ENCODE measurements around the gene ARL4D. TPM values are rescaled to one million over a fixed set of nuclear protein-coding genes. Genes with fewer than 3 reads are reported as not detected.
A peak's percentile ranks its signal among the peaks of the same experiment; 100 is the strongest.

Gene ARL4D
- total RNA-seq, 1 donor = 15.1 TPM

DNA sequence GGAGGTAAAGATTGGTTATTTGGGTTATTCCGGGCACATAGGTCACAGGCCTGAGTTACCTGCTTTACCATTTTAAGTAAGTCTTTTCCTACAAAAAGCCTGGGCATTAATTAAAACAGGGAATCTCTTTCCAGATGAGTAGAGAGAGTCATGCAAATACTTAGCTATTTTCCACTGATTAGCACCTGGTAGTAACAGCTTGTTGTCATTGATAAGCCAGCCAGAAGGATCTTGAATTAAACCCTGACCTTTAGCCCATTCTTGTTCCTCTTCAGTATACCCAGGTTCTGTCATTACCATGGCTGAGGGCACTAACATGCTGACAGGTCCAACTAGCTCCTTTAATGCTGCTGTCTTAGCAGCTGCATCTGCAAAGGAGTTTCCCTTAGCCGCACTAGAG lies 44.4 kb upstream of the ARL4D start:
- no peak overlapping the region for H3K4me3 ChIP-seq (ENCODE audit: low read depth, low read length)
- TF ChIP-seq, protein P1, sequence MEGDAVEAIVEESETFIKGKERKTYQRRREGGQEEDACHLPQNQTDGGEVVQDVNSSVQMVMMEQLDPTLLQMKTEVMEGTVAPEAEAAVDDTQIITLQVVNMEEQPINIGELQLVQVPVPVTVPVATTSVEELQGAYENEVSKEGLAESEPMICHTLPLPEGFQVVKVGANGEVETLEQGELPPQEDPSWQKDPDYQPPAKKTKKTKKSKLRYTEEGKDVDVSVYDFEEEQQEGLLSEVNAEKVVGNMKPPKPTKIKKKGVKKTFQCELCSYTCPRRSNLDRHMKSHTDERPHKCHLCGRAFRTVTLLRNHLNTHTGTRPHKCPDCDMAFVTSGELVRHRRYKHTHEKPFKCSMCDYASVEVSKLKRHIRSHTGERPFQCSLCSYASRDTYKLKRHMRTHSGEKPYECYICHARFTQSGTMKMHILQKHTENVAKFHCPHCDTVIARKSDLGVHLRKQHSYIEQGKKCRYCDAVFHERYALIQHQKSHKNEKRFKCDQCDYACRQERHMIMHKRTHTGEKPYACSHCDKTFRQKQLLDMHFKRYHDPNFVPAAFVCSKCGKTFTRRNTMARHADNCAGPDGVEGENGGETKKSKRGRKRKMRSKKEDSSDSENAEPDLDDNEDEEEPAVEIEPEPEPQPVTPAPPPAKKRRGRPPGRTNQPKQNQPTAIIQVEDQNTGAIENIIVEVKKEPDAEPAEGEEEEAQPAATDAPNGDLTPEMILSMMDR (IDR thresholded peaks at IDR 0.05; ENCODE audit: insufficient read depth, low read depth, low read length) = no peak
- DNase-seq (ENCODE audit: low read depth) = no peak

DNA sequence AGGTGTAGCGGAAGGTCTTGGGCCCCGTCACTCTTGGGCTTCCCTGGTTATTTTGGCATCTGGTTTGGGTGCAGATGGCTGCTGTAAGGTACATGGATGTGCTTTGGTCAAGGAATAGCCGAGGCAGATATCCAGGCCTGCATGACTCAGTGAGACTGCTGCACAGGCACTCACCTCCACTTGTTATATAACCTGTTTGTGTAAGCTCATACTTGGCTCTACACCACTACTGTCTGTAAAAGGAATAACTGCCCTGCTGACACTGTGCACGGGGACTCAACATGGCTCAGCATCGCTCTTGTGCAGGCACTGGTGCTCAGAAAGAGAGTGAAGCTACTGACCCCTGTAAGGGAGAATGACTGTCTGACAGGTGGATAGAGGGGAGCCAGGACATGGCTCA lies 42.3 kb upstream of the ARL4D start:
- no peak overlapping the region for H3K4me3 ChIP-seq (ENCODE audit: low read depth, low read length)
- TF ChIP-seq, protein P1 (IDR thresholded peaks at IDR 0.05; ENCODE audit: insufficient read depth, low read depth, low read length) = no peak
- no peak for DNase-seq (ENCODE audit: low read depth)

DNA sequence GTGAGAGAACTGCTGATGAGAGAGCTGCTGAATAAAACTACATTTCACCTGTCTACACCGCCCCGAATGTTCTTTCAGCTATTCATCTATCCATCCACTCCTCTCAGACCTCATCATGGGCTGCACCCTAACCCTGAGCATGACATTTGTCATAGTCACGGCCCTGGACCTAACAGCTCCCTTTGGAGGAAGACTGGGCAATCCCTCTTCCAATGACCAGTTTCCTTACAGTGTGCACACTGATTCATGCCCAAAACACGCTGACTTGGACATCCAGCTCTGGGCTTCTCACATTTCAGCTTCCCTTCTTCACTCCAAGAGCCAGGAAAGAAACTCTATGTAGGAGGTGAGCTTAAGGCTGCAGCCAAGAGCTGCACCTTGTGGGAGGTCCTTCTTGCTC lies 41.8 kb upstream of the ARL4D start:
- DNase-seq (ENCODE audit: low read depth) = peak; percentile 87
- TF ChIP-seq, protein P1 (IDR thresholded peaks at IDR 0.05; ENCODE audit: insufficient read depth, low read depth, low read length) = no peak
- no peak overlapping the region for H3K4me3 ChIP-seq (ENCODE audit: low read depth, low read length)

DNA sequence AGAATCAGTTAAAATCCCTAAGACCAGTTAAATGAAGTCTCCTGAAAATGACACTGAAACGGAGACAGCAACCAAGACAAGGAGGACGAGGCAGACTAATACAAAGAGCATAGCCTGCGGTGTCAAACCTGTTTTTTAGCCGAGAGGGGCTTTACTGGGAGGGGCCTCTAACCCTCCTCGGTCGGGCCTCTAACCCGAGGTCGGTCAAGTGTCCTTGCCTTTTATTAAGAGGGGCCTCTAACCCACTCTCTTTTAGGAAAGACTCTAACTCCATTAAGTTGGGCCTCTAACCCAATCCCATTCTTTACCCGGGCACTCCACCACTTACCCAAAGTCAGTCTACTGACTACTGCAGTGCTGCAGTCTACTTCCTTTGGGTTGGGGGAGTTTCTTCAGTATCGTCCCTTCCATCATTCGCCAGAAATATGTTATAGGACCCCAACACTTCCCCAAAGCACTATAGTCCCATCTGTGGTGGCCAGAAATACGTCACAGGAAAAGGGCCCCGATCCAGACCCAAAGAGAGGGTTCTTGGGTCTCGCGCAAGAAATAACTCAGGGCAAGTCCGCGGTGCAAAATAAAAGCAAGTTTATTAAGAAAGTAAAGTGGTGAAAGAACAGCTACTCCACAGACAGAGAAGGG lies 39.2 kb upstream of the ARL4D start:
- H3K4me3 ChIP-seq (ENCODE audit: low read depth, low read length) = peak overlapping the region; percentile 61
- TF ChIP-seq, protein P1 (IDR thresholded peaks at IDR 0.05; ENCODE audit: insufficient read depth, low read depth, low read length) = no peak
- DNase-seq (ENCODE audit: low read depth) = no peak

DNA sequence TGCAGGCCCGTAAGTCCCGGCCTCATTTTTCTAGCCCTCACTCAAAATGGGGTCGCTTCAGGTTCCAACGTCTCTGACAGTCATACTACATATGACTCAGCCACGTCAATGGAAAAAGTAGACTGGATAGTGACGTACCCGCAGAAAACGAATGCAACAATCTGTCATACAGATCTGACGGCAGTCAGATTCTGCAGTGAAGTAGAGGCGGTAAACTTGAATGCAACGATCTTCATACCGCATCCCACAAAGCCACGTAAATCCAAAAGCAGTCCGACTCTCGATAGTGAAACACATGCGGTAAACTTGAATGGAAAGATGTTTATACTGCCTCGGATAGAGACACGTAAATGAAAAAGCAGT lies 38.4 kb upstream of the ARL4D start:
- DNase-seq (ENCODE audit: low read depth) = peak; percentile 94
- TF ChIP-seq, protein P1 (IDR thresholded peaks at IDR 0.05; ENCODE audit: insufficient read depth, low read depth, low read length) = no peak
- H3K4me3 ChIP-seq (ENCODE audit: low read depth, low read length) = peak overlapping the region; percentile 61

DNA sequence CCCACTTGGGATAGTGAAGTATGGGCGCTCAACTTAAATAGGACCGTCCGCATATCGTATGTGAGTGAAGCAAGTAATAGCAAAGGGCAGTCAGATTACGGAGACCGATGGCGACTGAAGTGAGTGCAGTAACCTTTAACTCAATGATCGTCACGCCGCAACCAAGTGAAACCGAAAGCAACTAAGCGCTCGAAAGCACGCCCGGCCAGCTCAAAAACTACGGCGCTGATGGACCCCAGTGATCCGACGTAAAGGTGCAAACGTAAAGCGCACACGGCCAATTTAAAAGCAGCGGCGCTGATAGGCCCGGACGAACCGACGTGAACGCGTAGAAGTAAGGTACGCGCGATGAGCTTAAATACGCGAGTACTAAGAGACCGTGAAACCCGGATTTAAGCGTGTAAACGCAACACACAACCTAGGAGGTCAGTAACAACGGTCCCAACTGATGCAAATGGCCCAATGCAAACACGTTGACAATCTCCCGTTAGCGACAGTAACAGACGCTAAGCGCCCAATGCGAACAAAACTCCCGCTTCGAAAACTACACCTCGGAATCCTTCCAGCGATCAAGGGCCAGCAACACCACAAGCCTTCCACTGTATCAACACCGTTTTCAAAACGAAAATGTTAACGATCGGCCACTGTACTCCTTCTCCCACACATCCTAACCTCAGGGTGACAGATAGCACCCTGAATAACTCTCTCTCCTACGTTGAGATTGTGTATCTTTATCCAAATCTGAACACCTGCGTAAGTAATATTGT lies 37.9 kb upstream of the ARL4D start:
- DNase-seq (ENCODE audit: low read depth) = peak; percentile 100
- H3K4me3 ChIP-seq (ENCODE audit: low read depth, low read length) = peak overlapping the region; percentile 61
- TF ChIP-seq, protein P1 (IDR thresholded peaks at IDR 0.05; ENCODE audit: insufficient read depth, low read depth, low read length) = no peak
